PC-3 (cell line): ENCODE results near the gene AKAP6.

Source experiments
- CTCF ChIP-seq: fragments of 300-600 bp; sonication (generic); conservative IDR thresholded peaks from 2 replicates; pipeline ENCODE4 v1.5.1; 2017; ENCODE audit warnings: antibody characterized with exemption, low read depth, mild to moderate bottlenecking, low read length
- EZH2 ChIP-seq: fragments of 300-600 bp; sonication (generic); IDR thresholded peaks from one replicate; pipeline ENCODE4 v1.6.1; 2017; ENCODE audit warnings: antibody characterized with exemption, mild to moderate bottlenecking, low read length; ENCODE audit not compliant: unreplicated experiment
- EZH2phosphoT487 ChIP-seq: fragments of 300-600 bp; sonication (generic); IDR thresholded peaks from 2 replicates; pipeline ENCODE4 v1.6.1; 2018; ENCODE audit warnings: mild to moderate bottlenecking, antibody characterized with exemption, low read length, borderline replicate concordance

GRCh38 chr14:32426028-32426427 lies 96.9 kb downstream of the AKAP6 start:
- no peak for TF ChIP-seq CTCF
- TF ChIP-seq EZH2 = no peak
- TF ChIP-seq EZH2phosphoT487 = no peak
